GM18867 (cell line): ENCODE results near the gene S100A10.

Experiments
- ATAC-seq: cut with Tn5 transposase; IDR thresholded peaks from one replicate; pipeline ENCODE4 v1.9.1; 2021; ENCODE audit warnings: mild to moderate bottlenecking, moderate library complexity; ENCODE audit not compliant: unreplicated experiment

S100A10 gene

GRCh38 chr1:152013664-152014237 is 20.1 kb upstream of the S100A10 start:
- no peak for ATAC-seq

GRCh38 chr1:152009691-152010090 is 16.0 kb upstream of the S100A10 start:
- no peak for ATAC-seq

- ATAC-seq, result no peak
Measured at GRCh38 chr1:152007047-152007446, 13.4 kb upstream of the S100A10 start.

GRCh38 chr1:152005360-152005912 is 11.8 kb upstream of the S100A10 start:
- no peak for ATAC-seq

GRCh38 chr1:152003846-152004442 is 10.3 kb upstream of the S100A10 start:
- ATAC-seq, result no peak

GRCh38 chr1:152002960-152003359 is 9.3 kb upstream of the S100A10 start:
- ATAC-seq, result no peak

- no peak for ATAC-seq
Measured at GRCh38 chr1:152001631-152002584, 8.2 kb upstream of the S100A10 start.

GRCh38 chr1:152000964-152001630 is 7.4 kb upstream of the S100A10 start:
- ATAC-seq, result no peak

- no peak for ATAC-seq
Measured at GRCh38 chr1:151998611-151999362, 5.1 kb upstream of the S100A10 start.

- no peak for ATAC-seq
Measured at GRCh38 chr1:151997284-151997570, 3.6 kb upstream of the S100A10 start.

GRCh38 chr1:151995774-151996173 is 2.1 kb upstream of the S100A10 start:
- ATAC-seq, result no peak

GRCh38 chr1:151994956-151995355 is 1.3 kb upstream of the S100A10 start:
- no peak for ATAC-seq

- no peak for ATAC-seq
Measured at GRCh38 chr1:151993084-151993733, 450 bp downstream of the S100A10 start.

GRCh38 chr1:151992303-151993083 is 1.2 kb downstream of the S100A10 start:
- ATAC-seq, result no peak

- no peak for ATAC-seq
Measured at GRCh38 chr1:151991663-151992302, 1.9 kb downstream of the S100A10 start.

- no peak for ATAC-seq
Measured at GRCh38 chr1:151990856-151991198, 2.8 kb downstream of the S100A10 start.

GRCh38 chr1:151990058-151990855 is 3.4 kb downstream of the S100A10 start:
- no peak for ATAC-seq

GRCh38 chr1:151989211-151989862 is 4.3 kb downstream of the S100A10 start:
- no peak for ATAC-seq
